ENCODE data around the gene LRRC7. TPM values are rescaled to one million over a fixed set of nuclear protein-coding genes. Genes with fewer than 3 reads are reported as not detected.

The LRRC7 gene
- total and polyA plus RNA-seq, 2 of the 8 experiments (the other 6 are each of a cell fraction or from before 2014, with no cell fraction given), result 0.03 to 0.17 TPM

DNA sequence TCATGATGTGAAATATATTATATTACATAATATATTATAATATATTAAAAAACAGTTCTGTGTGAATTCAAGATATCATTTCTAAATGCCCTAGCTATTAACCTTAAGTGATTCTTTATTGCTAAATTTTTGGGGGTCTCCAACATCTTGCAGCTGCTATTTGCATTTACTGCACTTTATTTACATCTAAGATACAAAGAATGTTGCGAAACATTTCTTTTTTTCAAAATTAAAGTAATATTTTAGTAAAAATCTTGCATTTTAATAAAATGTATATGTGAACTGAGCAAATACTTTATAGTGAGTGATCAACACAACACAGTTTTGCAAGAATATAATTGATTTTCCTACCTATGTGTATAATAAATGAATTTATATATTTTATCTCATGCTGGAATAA lies 456.6 kb downstream of the LRRC7 start:
- CTCF ChIA-PET (ENCODE audit: partially characterized antibody), result no interaction called here
- Histone ChIP-seq H3K56ac (replicated peaks; ENCODE audit: insufficient read length, low read depth, low read length) (no peak overlapping the region), H2BK12ac (ENCODE audit: low read depth, low read length) (no peak overlapping the region), H3K79me2 (ENCODE audit: control insufficient read depth in 1 of 2, insufficient read depth in 2 of 2, low read length in 2 of 2) (no peaks in the 10 kb centered on the region), H3K18ac (ENCODE audit: extremely low read depth, low read length) (no peak overlapping the region), H3K4ac (replicated peaks; ENCODE audit: insufficient read length, low read depth, low read length) (no peak overlapping the region), H2BK5ac (ENCODE audit: low read depth, low read length) (no peak overlapping the region), H3K14ac (ENCODE audit: insufficient read length) (no peak overlapping the region), H2AK5ac (ENCODE audit: low read depth, low read length) (no peak overlapping the region), H3K9ac (replicated peaks in 1 of 4; ENCODE audit: extremely low read depth in 1 of 4, low read depth in 3 of 4, low read length in 3 of 4) (no peak overlapping the region), H2BK15ac (ENCODE audit: low read length) (no peak overlapping the region), H3K23ac (ENCODE audit: insufficient read length) (no peak overlapping the region), H4K20me1 (replicated peaks in 1 of 2; ENCODE audit: control insufficient read depth in 1 of 2, insufficient read depth in 2 of 2, low read length in 2 of 2) (no peaks in the 10 kb centered on the region), H3K4me2 (ENCODE audit: insufficient read depth in 1 of 2, low read depth in 2 of 2, low read length in 2 of 2) (no peak overlapping the region), H3K27me3 (replicated peaks in 1 of 4; ENCODE audit: control insufficient read depth in 3 of 4, extremely low read depth in 1 of 4, insufficient read depth in 3 of 4, low read length in 3 of 4) (no peaks in the 10 kb centered on the region), H3K9me3 (ENCODE audit: insufficient read depth in 2 of 2, low read depth in 1 of 2, low read length in 1 of 2) (no peaks in the 10 kb centered on the region), H2BK20ac (ENCODE audit: low read length) (no peak overlapping the region), H3K4me3 (ENCODE audit: extremely low read depth in 1 of 4, insufficient read depth in 2 of 4, low read depth in 3 of 4, low read length in 4 of 4) (no peak overlapping the region), H4K8ac (ENCODE audit: extremely low read depth, insufficient read depth, low read length) (no peak overlapping the region), H3K36me3 (ENCODE audit: control insufficient read depth in 2 of 4, insufficient read depth in 4 of 4, low read length in 3 of 4) (no peaks in the 10 kb centered on the region), H3K79me1 (ENCODE audit: low read depth, low read length) (no peaks in the 10 kb centered on the region), H2BK120ac (replicated peaks; ENCODE audit: low read depth, low read length) (no peak overlapping the region), H3K27ac (ENCODE audit: low read depth, low read length) (no peak overlapping the region), H4K91ac (replicated peaks; ENCODE audit: insufficient read length, low read length) (no peak overlapping the region), H3K4me1 (replicated peaks in 1 of 4; ENCODE audit: control insufficient read depth in 3 of 4, insufficient read depth in 4 of 4, low read length in 3 of 4) (no peaks in the 10 kb centered on the region; a peak in 1 of 7 replicates), H4K5ac (ENCODE audit: insufficient read length, low read depth, low read length) (no peak overlapping the region), H2AFZ (ENCODE audit: low read length) (no peak overlapping the region), H3K23me2 (ENCODE audit: low read depth, low read length) (no peaks in the 10 kb centered on the region)
- POLR2A ChIA-PET (ENCODE audit: partially characterized antibody), result no interaction called here
- no peak for DNase-seq (ENCODE audit: low read depth in 1 of 2, low spot score in 2 of 2)
- TF ChIP-seq NANOG (IDR thresholded peaks at IDR 0.05; ENCODE audit: insufficient read depth, low read depth, low read length, poor library complexity, severe bottlenecking) (no peak), BCL11A (IDR thresholded peaks at IDR 0.05; ENCODE audit: low read depth in 2 of 2, low read length in 2 of 2) (no peak), CEBPB (IDR thresholded peaks at IDR 0.05; ENCODE audit: low read depth, low read length) (peak; percentile 50; the same call in 1 of the 2 replicates), ASH2L (IDR thresholded peaks at IDR 0.05; ENCODE audit: low read length) (no peak)
- TF ChIP-seq, protein P1, sequence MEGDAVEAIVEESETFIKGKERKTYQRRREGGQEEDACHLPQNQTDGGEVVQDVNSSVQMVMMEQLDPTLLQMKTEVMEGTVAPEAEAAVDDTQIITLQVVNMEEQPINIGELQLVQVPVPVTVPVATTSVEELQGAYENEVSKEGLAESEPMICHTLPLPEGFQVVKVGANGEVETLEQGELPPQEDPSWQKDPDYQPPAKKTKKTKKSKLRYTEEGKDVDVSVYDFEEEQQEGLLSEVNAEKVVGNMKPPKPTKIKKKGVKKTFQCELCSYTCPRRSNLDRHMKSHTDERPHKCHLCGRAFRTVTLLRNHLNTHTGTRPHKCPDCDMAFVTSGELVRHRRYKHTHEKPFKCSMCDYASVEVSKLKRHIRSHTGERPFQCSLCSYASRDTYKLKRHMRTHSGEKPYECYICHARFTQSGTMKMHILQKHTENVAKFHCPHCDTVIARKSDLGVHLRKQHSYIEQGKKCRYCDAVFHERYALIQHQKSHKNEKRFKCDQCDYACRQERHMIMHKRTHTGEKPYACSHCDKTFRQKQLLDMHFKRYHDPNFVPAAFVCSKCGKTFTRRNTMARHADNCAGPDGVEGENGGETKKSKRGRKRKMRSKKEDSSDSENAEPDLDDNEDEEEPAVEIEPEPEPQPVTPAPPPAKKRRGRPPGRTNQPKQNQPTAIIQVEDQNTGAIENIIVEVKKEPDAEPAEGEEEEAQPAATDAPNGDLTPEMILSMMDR (IDR thresholded peaks at IDR 0.05; ENCODE audit: control extremely low read depth in 1 of 3, insufficient read depth in 1 of 3, low read depth in 1 of 3, low read length in 3 of 3), result no peak
- no peak for FAIRE-seq
- WGBS, 2 experiments (ENCODE audit: extremely low coverage in 1 of 2, insufficient coverage in 1 of 2, insufficient read length in 1 of 2, insufficient replicate concordance in 2 of 2, low coverage in 1 of 2, low lambda C conversion rate in 2 of 2, missing lambda C conversion rate in 1 of 2), result 85% methylated on average over 1 of the region's 1 CpG; no CpG with 5 or more reads in 1 of the 2 experiments
